HG02678 (cell line): Measurements from ENCODE around the gene FOXP1.

Source experiments
- ATAC-seq: cut with Tn5 transposase; IDR thresholded peaks from one replicate; pipeline ENCODE4 v1.9.1; 2021; ENCODE audit warnings: mild to moderate bottlenecking, moderate library complexity; ENCODE audit not compliant: unreplicated experiment

The FOXP1 gene

DNA sequence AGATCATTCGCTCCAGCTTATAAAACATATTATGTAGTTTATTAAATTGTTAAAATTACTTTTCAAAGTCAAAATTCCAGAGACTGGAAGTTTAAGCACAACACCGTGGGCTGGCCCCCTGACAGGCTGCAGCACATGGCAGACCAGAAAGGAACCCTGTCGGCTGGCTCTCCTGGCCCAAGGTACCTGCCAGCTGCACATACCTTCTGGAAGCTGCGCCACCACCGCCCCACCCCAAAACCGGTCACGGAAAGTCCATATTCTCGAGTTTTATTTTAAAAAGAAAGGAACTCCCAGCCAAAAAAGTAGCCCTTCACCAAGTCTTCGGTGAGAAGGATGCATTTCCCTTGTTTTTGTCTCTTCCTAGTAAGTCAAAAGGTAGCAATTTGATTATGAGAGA is 94.6 kb downstream of the FOXP1 start:
- no peak for ATAC-seq

DNA sequence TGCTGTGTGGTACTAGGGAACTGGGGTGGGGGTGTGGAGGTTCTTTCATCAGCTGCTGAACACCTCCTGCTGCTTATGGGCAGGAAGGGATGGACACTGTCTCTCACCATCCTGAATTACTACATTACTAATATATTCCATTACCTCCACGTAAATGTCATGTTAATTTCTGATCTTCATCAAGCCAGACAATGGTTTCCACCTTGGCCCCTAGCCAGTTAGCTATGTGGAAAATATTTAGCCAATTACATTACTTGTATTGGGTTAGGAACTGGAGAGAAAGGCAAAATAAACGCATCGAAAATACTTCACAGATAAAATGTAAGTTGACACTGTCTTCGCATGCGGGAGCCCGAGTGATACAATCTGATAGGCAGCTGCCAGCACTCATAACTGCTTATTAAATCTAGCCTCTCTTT is 95.1 kb downstream of the FOXP1 start:
- no peak for ATAC-seq

DNA sequence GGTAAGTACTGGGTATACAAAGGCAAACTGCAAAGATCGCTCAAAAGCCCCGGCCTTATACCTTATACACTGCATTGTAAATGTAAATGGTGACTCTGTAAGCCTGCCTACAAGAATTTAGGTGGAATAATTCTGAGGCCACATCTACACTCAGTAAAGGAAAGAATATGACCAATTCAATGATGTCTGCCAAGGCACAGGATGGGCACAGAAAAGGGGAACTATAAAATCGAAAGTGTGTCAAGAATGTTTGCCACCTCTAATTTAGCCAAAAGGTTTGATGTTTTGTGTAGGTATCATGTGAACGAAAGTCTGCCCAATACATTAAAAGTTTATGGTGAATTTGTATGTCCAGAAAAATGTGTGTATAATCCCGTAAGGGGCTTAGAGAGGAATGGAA is 96.1 kb downstream of the FOXP1 start:
- ATAC-seq: no peak

DNA sequence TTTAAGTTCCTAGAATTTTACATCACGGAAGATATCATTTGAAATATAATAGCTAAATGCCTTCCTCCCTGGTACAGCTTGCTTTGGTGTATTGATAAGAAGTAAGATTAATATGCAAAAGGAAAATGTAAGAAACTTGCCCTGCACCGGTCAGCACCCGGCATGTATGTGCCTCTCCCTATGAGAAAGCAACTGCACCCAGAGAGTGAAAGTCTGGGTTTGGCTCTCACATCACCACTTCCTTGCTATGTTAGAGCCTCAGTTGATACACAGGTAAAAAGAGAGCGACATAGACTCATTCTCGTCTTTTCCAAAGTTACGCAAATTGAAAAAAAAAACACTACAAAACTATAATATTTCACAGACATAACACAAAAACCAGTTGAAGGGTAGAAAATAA is 96.7 kb downstream of the FOXP1 start:
- ATAC-seq: no peak

DNA sequence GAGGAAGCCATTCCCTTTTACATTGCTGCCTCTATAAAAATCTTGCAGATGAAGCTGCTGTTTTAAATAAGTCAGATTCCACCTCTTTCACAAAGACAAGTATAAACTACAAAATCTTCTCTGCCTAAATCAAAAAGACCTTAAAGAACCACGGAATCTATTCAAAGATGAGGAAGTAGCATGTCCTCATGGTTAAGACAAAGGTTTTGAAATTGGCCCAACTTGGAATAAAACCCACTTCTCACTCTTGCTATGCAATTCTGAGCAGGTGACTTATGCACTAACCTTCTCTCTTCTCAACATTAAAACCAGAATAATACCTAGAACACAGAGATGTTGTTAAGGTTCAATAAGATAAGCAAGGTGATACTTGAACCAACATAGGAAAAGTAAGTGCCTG is 97.6 kb downstream of the FOXP1 start:
- ATAC-seq: no peak

DNA sequence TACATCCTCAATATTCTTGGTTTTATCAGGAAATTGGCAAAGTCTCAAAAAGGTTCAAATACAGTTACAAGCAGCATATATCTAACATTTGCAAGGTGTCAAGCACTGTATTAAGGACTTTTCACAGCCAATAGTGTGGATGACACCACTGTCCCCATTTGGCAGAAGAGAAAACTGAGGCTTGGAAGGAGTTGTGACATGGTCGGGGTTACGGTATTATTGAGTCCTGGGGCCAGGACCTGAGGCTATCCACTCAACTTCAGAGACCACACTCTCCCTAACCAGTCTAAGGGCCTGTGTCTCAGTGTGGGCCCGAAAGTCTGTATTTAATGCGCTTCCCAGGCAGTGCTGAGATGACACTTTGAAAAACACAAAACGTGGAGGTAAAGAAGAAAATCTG is 99.1 kb downstream of the FOXP1 start:
- ATAC-seq: no peak

DNA sequence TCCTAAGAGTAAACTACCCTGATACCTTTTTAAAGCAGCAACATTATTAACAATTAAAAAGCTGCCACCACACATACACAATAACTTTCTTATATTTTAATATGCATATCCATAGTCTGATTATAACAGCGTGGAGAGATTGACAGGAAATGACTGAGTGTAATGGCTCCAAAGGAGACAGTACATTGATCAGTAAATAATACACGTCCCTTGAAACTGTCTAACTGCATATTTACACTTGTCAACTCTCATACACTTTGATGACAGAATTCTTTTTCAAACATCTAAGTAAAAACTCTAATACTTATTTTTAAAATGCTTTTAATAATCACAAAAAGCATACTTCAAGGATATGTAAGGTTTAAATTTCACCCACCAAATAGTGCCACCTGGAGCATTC is 99.5 kb downstream of the FOXP1 start:
- no peak for ATAC-seq

DNA sequence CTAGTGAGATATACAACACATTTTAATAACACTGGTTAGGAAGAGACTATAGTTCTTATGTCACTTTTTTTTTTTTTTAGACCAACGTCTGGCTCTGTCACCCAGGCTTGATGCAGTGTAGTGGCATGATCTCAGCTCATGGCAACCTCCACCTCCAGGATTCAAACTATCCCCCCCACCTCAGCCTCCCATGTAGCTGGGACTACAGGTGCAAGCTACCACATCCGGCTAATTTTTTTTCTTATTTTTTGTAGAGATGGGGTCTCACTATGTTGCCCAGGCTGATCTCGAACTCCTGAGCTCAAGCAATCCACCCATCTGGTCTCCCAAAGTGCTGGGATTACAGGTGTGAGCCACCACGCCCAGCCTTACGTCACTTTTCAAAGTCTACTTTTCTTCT is 100.8 kb downstream of the FOXP1 start:
- ATAC-seq: no peak

DNA sequence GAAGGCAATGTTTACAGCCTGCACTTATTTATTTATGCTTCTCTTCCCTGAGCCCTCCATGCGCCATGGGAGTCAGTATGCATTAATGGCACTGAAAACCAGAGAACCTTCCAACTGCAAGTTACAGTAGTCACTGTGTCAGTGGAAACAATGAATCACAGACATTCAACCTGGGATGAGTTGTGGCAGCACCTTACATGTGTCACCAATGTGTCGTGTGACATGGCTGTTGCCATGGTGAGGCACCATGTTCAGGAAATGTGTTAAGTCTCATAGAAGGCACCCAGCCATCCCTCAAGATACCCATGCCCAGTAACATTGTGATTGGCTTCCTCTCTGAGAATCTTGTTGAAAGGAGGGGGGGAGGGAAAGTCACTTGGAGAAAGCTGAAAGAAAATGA is 105.0 kb downstream of the FOXP1 start:
- ATAC-seq: no peak

DNA sequence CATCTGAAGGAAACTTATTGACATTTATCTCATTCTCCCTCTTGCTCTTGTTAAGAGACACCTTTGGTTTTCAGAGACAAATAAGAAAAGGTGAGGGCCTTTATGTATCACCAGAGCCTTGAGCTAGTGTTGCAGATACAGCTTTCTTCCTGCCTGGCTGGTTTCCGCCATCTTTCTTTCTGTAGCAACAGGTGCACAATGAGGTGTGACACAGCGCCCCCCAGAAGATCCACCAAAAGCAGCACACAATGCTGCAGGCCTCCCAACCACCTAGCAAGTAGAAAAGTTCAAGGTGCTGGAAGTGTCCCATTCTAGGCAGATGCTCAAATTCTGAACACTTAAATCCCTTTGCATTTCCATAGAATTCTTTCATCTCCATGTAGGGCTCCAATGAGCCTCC is 106.6 kb downstream of the FOXP1 start:
- no peak for ATAC-seq

DNA sequence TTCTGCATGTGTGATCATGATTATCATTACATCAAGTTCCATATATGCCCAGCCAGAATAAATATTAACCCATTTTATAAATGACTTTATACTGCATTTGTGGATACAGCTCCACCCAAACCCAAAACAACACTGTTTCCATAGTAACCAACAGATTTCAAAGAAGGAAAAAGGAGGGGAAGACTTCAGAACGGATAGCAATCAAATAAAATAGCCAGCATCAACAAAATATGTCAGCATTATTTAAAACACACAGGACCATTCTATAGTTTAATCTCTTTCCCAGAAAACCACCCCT is 114.4 kb downstream of the FOXP1 start:
- no peak for ATAC-seq

DNA sequence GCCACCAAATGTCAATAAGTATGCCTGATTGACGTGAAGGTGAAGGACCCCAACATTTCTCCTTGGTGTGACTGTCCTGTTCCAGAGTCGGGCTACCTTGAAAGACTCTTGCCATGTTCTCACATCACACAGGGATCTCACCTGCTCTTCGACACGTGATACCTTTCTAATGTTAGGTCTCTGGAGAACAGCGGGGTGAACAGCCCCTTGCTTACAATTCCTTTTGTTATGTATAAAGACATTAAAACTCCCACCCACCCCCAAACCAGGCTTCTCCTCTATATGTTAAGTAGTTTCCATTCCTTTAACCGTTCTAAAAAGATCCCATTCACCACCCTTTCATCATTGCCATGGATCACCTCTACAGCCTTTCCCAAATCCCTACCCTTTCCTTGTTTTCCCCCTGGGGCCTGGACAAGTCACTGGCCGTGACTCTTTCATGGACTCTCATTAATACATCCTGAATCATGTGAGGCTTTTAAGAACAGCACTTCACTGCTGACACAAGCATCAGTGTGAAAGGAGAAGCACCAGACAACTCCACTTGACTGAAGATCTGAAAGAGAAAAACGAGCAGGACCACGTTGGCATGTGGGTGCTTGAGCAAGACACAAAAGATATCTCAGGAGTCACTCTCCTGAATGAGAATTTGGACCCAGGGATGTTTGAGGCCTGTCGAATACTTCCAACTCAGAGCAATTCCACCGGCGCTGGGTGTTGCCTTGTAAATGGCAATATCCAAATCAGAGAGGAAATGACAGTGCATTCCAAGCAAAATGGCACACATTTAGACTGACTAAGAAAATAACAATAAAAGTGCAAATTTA is 115.0 kb downstream of the FOXP1 start:
- ATAC-seq: no peak

DNA sequence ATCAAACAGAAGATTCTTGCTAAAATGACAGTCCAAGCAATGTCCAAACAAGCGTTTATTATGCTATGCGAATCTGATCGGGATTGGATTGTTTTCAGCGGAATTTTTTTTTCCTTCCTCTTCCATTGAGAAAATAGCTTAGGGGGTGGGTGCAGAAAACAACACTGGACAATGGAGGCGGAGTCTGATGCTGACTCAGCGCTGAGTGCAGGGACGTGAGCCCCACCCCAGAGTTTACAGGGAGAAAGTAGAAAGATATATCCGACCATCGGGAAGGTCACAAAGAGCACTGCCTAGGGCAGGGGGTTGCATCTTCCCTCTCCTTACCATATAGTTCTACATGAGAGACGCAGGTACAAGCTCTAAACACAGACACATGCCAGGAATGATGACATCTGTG is 117.0 kb downstream of the FOXP1 start:
- no peak for ATAC-seq

DNA sequence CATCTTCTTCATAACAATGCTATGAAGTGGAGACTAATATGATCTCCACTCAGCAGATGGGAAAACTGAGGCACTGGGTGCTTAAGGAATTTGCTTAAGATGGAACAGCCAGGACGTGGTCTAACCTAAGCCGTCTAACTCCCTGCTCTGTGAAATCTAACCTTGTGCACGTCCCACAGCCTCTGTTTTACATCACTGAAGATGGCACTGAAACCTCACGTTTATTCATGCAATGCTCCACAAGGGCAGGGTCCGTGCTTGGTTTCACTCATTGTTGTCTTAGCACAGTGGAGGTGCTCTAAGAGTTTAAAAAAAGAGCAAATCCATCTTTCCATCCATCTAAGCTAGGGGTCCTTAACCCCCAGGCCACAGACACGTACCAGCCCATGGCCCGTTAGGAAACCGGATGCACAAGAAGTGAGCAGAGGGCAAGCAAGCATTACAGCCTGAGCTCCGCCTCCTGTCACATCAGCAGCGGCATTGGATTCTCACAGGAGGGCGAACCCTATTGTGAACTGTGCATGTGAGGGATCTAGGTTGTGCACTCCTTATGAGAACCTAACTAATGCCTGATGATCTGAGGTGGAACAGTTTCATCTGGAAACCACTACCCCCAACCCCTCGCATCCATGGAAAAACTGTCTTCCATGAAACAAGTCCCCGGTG is 118.0 kb downstream of the FOXP1 start:
- no peak for ATAC-seq

DNA sequence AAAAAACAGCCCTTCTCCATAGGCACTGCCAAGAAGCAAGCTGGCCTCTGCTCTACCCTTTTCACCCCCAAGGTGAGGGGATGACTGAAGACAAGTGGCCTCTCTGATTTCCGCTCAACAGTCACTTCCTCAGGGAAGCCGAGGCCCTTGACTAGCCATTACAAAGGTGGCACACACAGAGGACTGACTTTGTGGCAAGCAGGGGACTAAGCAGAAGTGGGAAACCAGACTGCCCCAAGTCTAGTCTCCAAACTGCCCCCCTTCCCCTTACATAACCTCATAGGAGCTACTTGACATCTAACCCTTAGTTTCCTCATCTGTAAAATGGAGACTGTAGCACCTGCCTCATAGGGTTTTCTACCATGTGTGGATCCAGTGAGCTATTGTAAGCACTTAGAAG is 118.9 kb downstream of the FOXP1 start:
- ATAC-seq: no peak

DNA sequence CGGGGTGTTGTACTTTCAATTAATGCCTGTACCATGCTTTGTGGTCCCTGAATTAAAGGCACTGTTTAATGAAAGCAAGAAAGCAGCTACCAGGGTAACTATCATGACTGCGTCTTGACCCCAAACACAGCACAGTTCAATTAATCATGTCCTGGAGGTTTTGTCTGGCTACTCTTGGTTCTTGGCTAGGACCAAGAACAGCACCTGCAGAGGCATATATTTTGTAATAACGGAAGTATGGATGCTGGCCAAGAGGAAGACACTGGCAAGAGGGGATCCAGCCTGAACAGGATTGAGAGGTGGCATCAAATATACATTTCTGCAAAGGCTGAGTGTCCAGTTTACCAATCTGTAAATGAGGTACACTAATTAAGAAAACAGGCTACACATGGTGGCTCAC is 119.9 kb downstream of the FOXP1 start:
- no peak for ATAC-seq

DNA sequence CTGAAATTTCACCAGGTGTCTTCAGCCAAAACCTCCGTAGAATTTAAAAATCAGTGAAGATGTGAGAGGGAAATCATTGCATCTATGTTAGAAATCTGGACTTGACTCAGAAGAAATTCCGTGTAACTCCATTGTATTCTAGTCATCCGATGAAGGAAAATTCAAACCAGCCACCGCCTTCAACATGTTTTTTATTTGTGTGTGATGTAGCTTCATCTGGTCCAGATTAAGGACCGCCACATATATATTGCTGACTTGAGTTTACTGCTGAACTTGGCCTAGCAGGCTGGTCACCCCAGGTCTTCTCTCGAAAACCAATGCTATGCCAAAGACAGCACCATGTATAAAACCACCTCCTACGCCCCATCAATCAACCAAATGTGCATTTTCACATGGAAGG is 120.9 kb downstream of the FOXP1 start:
- ATAC-seq: no peak

DNA sequence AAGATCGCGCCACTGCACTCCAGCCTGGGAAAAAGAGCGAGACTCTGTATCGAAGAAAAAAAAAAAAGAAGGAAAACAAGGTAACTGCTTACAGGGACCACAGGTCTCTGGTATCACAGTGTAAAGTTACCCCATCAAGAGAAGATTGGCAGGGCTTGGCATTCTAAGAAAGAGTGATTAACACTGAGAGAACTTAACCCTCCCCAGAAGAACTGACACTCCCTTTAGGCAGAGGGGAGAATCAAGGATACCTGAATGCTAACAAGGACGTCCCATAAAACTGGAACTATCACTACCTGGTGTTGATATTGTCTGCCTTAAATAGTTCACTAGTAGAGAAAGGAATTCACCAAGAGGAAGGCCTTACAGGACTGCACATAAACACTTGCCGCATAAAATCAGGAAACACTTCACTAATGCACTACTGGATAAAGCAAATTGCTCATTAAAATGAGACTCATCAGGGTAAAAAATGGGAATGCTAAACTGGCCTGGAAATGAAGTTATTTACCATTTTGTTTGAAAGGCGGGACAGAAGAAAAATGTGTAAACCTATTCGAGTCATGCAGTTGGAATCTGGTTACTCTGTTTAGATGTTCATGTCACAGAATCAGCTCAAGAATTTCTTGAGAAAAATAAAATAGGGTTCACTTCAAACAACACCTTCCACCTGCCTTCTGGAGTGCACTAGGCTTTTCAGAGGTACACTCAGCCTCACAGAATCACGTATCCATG is 121.6 kb downstream of the FOXP1 start:
- no peak for ATAC-seq

DNA sequence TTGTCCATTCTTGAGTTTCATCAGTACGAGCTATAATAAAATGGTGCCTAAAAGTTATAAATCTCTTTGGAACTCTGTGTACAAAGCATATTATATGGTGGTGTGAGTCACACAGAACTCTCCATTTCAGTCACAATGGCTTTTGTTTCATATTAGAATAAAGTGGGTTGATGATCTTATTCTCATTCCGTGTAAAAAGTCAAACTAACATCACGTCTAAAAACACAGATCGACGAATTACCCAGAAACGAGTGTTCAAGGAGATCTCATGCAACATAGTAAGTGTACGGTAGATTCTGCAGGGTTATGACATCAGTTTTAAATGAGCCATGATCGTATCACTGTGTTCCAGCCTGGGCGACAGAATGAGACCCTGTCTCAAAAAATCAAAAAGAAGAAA is 122.4 kb downstream of the FOXP1 start:
- ATAC-seq: no peak

DNA sequence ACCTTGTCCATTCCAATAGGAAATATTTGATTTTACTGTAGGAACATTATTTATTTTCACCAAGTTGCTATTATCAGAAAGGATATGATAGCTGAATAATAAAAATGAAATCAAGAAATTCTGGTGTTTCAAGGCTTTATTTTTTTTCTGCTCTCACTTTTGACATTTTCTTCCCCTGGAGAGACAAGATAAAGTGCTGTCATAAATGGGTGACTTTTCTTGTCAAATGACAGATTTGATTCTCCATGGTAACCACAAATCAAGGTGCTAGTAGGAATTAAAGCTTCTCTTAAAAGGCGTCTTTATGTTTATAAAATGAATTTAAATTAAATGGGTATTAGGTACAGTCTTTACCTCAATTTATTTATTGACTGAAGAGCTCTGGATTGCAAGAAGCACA is 124.6 kb downstream of the FOXP1 start:
- no peak for ATAC-seq

DNA sequence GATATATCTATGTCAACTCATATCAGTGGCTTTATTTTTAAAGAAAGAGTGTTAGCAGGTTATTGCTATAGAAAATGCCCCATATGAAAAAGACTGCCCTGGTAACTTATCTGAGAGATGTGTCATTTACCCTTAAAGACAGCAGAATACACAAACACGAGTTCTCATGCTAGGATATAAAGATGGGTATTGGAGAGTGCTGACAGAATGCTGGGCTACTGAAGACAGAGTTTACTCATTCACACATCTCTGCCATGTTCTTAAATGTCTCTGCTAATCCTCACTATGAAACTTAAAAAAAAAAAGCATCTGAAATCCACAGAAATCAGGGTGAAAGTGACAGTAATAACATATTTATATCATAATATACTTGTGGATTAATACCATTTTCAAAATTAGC is 126.7 kb downstream of the FOXP1 start:
- ATAC-seq: no peak

DNA sequence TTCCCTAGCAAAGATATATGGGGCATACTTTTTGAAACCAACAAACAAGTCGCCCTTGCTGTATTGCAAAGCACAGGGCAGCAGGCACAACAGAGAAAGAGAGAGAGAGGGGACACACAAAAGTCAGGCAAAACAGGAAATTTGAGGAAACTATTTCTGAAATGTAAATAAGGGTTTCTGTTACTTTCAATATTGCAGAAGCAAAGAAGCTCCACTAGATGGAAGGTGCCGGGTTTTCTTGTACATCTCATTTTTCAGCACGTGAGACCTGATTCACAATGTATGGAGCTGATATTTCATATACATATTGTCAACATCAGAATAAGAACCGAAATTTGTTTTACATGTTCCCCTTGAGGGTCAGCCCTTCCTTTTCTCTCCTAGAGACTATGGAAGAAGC is 127.4 kb downstream of the FOXP1 start:
- no peak for ATAC-seq
